HEK293 (cell line): ENCODE measurements around the gene ATF6B.

Experiments
- AEBP2 ChIP-seq: fragments of 450-650 bp; formaldehyde crosslinking; IDR thresholded peaks from 2 replicates; pipeline ENCODE4 v1.5.1; 2016; ENCODE audit warnings: missing biosample characterization, missing genetic modification characterization, borderline replicate concordance
- EGR2 ChIP-seq: fragments of 450-650 bp; formaldehyde crosslinking; IDR thresholded peaks from 2 replicates; pipeline ENCODE4 v1.5.1; 2016; ENCODE audit warnings: low read depth, missing biosample characterization, missing genetic modification characterization
- FEZF1 ChIP-seq: fragments of 450-650 bp; formaldehyde crosslinking; IDR thresholded peaks from 2 replicates; pipeline ENCODE4 v1.5.1; 2016; ENCODE audit warnings: missing biosample characterization, missing genetic modification characterization
- GLI2 ChIP-seq: fragments of 450-650 bp; formaldehyde crosslinking; IDR thresholded peaks from 2 replicates; pipeline ENCODE4; 2017; ENCODE audit warnings: missing biosample characterization, missing genetic modification characterization, low read depth, borderline replicate concordance
- MYNN ChIP-seq: fragments of 450-650 bp; formaldehyde crosslinking; IDR thresholded peaks from 2 replicates; pipeline ENCODE4 v1.5.1; 2016; ENCODE audit warnings: missing biosample characterization, missing genetic modification characterization, borderline replicate concordance
- RBAK ChIP-seq: fragments of 450-650 bp; formaldehyde crosslinking; IDR thresholded peaks from 2 replicates; pipeline ENCODE4 v1.5.1; 2016; ENCODE audit warnings: missing biosample characterization, missing genetic modification characterization
- ZBTB20 ChIP-seq: fragments of 450-650 bp; formaldehyde crosslinking; IDR thresholded peaks from 2 replicates; pipeline ENCODE4 v1.5.1; 2016; ENCODE audit warnings: missing biosample characterization, missing genetic modification characterization
- ZBTB26 ChIP-seq: fragments of 450-650 bp; formaldehyde crosslinking; optimal IDR thresholded peaks from 2 replicates; pipeline ENCODE3; 2016; ENCODE audit warnings: missing biosample characterization, mild to moderate bottlenecking, missing genetic modification characterization
- ZBTB44 ChIP-seq: fragments of 450-650 bp; IDR thresholded peaks from 2 replicates; pipeline ENCODE4 v1.5.1; 2018; ENCODE audit warnings: missing biosample characterization, mild to moderate bottlenecking, missing genetic modification characterization
- ZBTB6 ChIP-seq: fragments of 450-650 bp; formaldehyde crosslinking; IDR thresholded peaks from 2 replicates; pipeline ENCODE4 v1.5.1; 2017; ENCODE audit warnings: missing biosample characterization, missing genetic modification characterization
- ZBTB8A ChIP-seq: fragments of 450-650 bp; formaldehyde crosslinking; IDR thresholded peaks from 2 replicates; pipeline ENCODE4 v1.5.1; 2016; ENCODE audit warnings: missing biosample characterization, missing genetic modification characterization
- ZFHX2 ChIP-seq: fragments of 450-650 bp; formaldehyde crosslinking; conservative IDR thresholded peaks from 2 replicates; pipeline ENCODE4 v1.5.1; 2016; ENCODE audit warnings: missing biosample characterization, missing genetic modification characterization
- ZFP3 ChIP-seq: fragments of 450-650 bp; formaldehyde crosslinking; IDR thresholded peaks from 2 replicates; pipeline ENCODE4 v1.5.1; 2016; ENCODE audit warnings: low read depth, missing biosample characterization, missing genetic modification characterization
- ZFP69B ChIP-seq: fragments of 450-650 bp; formaldehyde crosslinking; IDR thresholded peaks from 2 replicates; pipeline ENCODE4 v1.5.1; 2016; ENCODE audit warnings: missing biosample characterization, missing genetic modification characterization
- ZNF138 ChIP-seq: fragments of 450-650 bp; formaldehyde crosslinking; IDR thresholded peaks from 2 replicates; pipeline ENCODE4 v1.5.1; 2016; ENCODE audit warnings: missing biosample characterization, missing genetic modification characterization, borderline replicate concordance
- ZNF18 ChIP-seq: fragments of 450-650 bp; formaldehyde crosslinking; IDR thresholded peaks from 2 replicates; pipeline ENCODE4 v1.5.1; 2016; ENCODE audit warnings: missing biosample characterization, missing genetic modification characterization
- ZNF2 ChIP-seq: fragments of 450-650 bp; formaldehyde crosslinking; IDR thresholded peaks from 2 replicates; pipeline ENCODE4 v1.5.1; 2016; ENCODE audit warnings: missing biosample characterization, missing genetic modification characterization
- ZNF214 ChIP-seq: fragments of 450-650 bp; formaldehyde crosslinking; IDR thresholded peaks from 2 replicates; pipeline ENCODE4 v1.5.1; 2017; ENCODE audit warnings: missing biosample characterization, mild to moderate bottlenecking, missing genetic modification characterization, borderline replicate concordance
- ZNF221 ChIP-seq: fragments of 450-650 bp; formaldehyde crosslinking; IDR thresholded peaks from 2 replicates; pipeline ENCODE4 v1.5.1; 2017; ENCODE audit warnings: missing biosample characterization, missing genetic modification characterization, borderline replicate concordance
- ZNF23 ChIP-seq: fragments of 450-650 bp; formaldehyde crosslinking; IDR thresholded peaks from 2 replicates; pipeline ENCODE4 v1.5.1; 2016; ENCODE audit warnings: missing biosample characterization, missing genetic modification characterization, borderline replicate concordance
- ZNF292 ChIP-seq: fragments of 450-650 bp; formaldehyde crosslinking; IDR thresholded peaks from 2 replicates; pipeline ENCODE4 v1.5.1; 2016; ENCODE audit warnings: low read depth, missing biosample characterization, missing genetic modification characterization, borderline replicate concordance
- ZNF366 ChIP-seq: fragments of 450-650 bp; formaldehyde crosslinking; conservative IDR thresholded peaks from 2 replicates; pipeline ENCODE4 v1.5.1; 2016; ENCODE audit warnings: missing biosample characterization, missing genetic modification characterization
- ZNF530 ChIP-seq: fragments of 450-650 bp; formaldehyde crosslinking; IDR thresholded peaks from 2 replicates; pipeline ENCODE4 v1.5.1; 2016; ENCODE audit warnings: low read depth, missing biosample characterization, missing genetic modification characterization
- ZNF571 ChIP-seq: fragments of 450-650 bp; formaldehyde crosslinking; IDR thresholded peaks from 2 replicates; pipeline ENCODE4 v1.5.0; 2017; ENCODE audit warnings: missing biosample characterization, missing genetic modification characterization
- ZNF585B ChIP-seq: fragments of 450-650 bp; formaldehyde crosslinking; IDR thresholded peaks from 2 replicates; pipeline ENCODE4 v1.5.1; 2016; ENCODE audit warnings: missing biosample characterization, missing genetic modification characterization
- ZNF670 ChIP-seq: fragments of 450-650 bp; formaldehyde crosslinking; IDR thresholded peaks from 2 replicates; pipeline ENCODE4 v1.5.1; 2016; ENCODE audit warnings: missing biosample characterization, missing genetic modification characterization, low read depth
- ZNF701 ChIP-seq: fragments of 450-650 bp; formaldehyde crosslinking; IDR thresholded peaks from 2 replicates; pipeline ENCODE4 v1.5.1; 2016; ENCODE audit warnings: missing biosample characterization, missing genetic modification characterization
- ZNF704 ChIP-seq: fragments of 450-650 bp; formaldehyde crosslinking; IDR thresholded peaks from 2 replicates; pipeline ENCODE4 v1.5.1; 2016; ENCODE audit warnings: missing biosample characterization, missing genetic modification characterization
- ZNF837 ChIP-seq: fragments of 450-650 bp; formaldehyde crosslinking; IDR thresholded peaks from 2 replicates; pipeline ENCODE4 v1.5.1; 2016; ENCODE audit warnings: missing biosample characterization, missing genetic modification characterization
- ZSCAN23 ChIP-seq: fragments of 450-650 bp; formaldehyde crosslinking; IDR thresholded peaks from 2 replicates; pipeline ENCODE4 v1.5.1; 2016; ENCODE audit warnings: missing biosample characterization, missing genetic modification characterization
- ZSCAN4 ChIP-seq: fragments of 450-650 bp; formaldehyde crosslinking; IDR thresholded peaks from 2 replicates; pipeline ENCODE4 v1.5.1; 2017; ENCODE audit warnings: missing biosample characterization, missing genetic modification characterization

Gene ATF6B

GRCh38 chr6:32152769-32153563 is 24.9 kb upstream of the ATF6B start (continued):
- no peak for TF ChIP-seq ZNF2
- no peak for TF ChIP-seq FEZF1 (tag by site-specific recombination)
- TF ChIP-seq AEBP2 (tag by site-specific recombination), result no peak
- TF ChIP-seq EGR2 (tag by site-specific recombination), result peak; percentile 76
- TF ChIP-seq ZNF214 (tag by site-specific recombination), result no peak
- TF ChIP-seq ZBTB44 (tag by site-specific recombination), result no peak
- TF ChIP-seq ZNF23 (tag by site-specific recombination), result no peak
- no peak for TF ChIP-seq ZNF138 (tag by site-specific recombination)
- TF ChIP-seq ZNF704 (tag by site-specific recombination), result no peak
- no peak; the same call in 1 of the 2 replicates for TF ChIP-seq ZBTB20
- TF ChIP-seq ZBTB8A, result no peak
- TF ChIP-seq ZNF366, result no peak
- no peak for TF ChIP-seq ZNF571
- TF ChIP-seq MYNN (tag by site-specific recombination), result peak; percentile 87
- peak; percentile 93 for TF ChIP-seq ZNF18 (tag by site-specific recombination)
- TF ChIP-seq ZBTB26 (tag by site-specific recombination), result peak; percentile 10
- TF ChIP-seq ZBTB6 (tag by site-specific recombination), result no peak
- no peak for TF ChIP-seq RBAK (tag by site-specific recombination)
- no peak for TF ChIP-seq ZFP3 (tag by site-specific recombination)
- TF ChIP-seq ZNF221 (tag by site-specific recombination), result no peak
- no peak for TF ChIP-seq ZNF292 (tag by site-specific recombination)
- TF ChIP-seq ZSCAN23 (tag by site-specific recombination), result no peak
- TF ChIP-seq ZFHX2, result peak; percentile 82
- no peak for TF ChIP-seq GLI2 (tag by site-specific recombination)
- TF ChIP-seq ZNF837 (tag by site-specific recombination), result no peak
- TF ChIP-seq ZNF670, result no peak
- TF ChIP-seq ZNF530 (tag by site-specific recombination), result no peak; the same call in 1 of the 2 replicates
- no peak for TF ChIP-seq ZNF585B
- no peak for TF ChIP-seq ZSCAN4 (tag by site-specific recombination)
- no peak for TF ChIP-seq ZFP69B (tag by site-specific recombination)
- no peak for TF ChIP-seq ZNF701
